Measurements from ENCODE around the gene CRISPLD2. TPM values are rescaled to one million over a fixed set of nuclear protein-coding genes. Genes with fewer than 3 reads are reported as not detected.

CRISPLD2 gene
- total RNA-seq, 2 donors from 2014 or later = 27.5 to 129 TPM

GRCh38 chr16:84818989-84819643 is 669 bp upstream of the CRISPLD2 start:
- peaks cover 11% of the 10 kb centered on the region for H3K4me1 ChIP-seq
- no peak for ATAC-seq
- intact Hi-C loops (cut with DNase I) = no loop called here
- WGBS, 2 donors = 23 to 50% methylated on average over 23 to 29 of the region's 29 CpGs
- TF ChIP-seq POLR2A (IDR thresholded peaks at IDR 0.05) (no peak), CTCF (IDR thresholded peaks at IDR 0.05) (no peak)
- no peak overlapping the region for H3K4me3 ChIP-seq
- no peak overlapping the region for H3K27ac ChIP-seq
- no peaks in the 10 kb centered on the region for H3K36me3 ChIP-seq (replicated peaks in 1 of 2; ENCODE audit: insufficient read depth in 1 of 2, low read depth in 2 of 2)
- no peaks in the 10 kb centered on the region for H3K9me3 ChIP-seq
- peaks cover 0 to 8% of the 10 kb centered on the region in 2 donors for H3K27me3 ChIP-seq
- no peak for DNase-seq

- Histone ChIP-seq H3K4me3 (no peak overlapping the region), H3K36me3 (replicated peaks in 1 of 2; ENCODE audit: insufficient read depth in 1 of 2, low read depth in 2 of 2) (no peaks in the 10 kb centered on the region), H3K27me3 (peaks cover 0 to 8% of the 10 kb centered on the region in 2 donors), H3K27ac (peak overlapping the region in 1 of 4 donors; percentile 6), H3K9me3 (no peaks in the 10 kb centered on the region), H3K4me1 (peaks cover 11% of the 10 kb centered on the region)
- no peak for ATAC-seq
- 44 to 49% methylated on average over 7 to 8 of the region's 8 CpGs for WGBS, 2 donors
- TF ChIP-seq POLR2A (IDR thresholded peaks at IDR 0.05) (no peak), CTCF (IDR thresholded peaks at IDR 0.05) (no peak)
- intact Hi-C loops (cut with DNase I) = no loop called here
- no peak for DNase-seq
Observed at GRCh38 chr16:84820305-84820684, 510 bp downstream of the CRISPLD2 start.

GRCh38 chr16:84820771-84821170 is 986 bp downstream of the CRISPLD2 start:
- DNase-seq = no peak
- H3K4me3 ChIP-seq = no peak overlapping the region
- peaks cover 11% of the 10 kb centered on the region for H3K4me1 ChIP-seq
- no peaks in the 10 kb centered on the region for H3K36me3 ChIP-seq (replicated peaks in 1 of 2; ENCODE audit: insufficient read depth in 1 of 2, low read depth in 2 of 2)
- TF ChIP-seq POLR2A (IDR thresholded peaks at IDR 0.05) = no peak
- TF ChIP-seq CTCF (IDR thresholded peaks at IDR 0.05) = no peak
- H3K27me3 ChIP-seq = peaks cover 0 to 8% of the 10 kb centered on the region in 2 donors
- ATAC-seq = no peak
- WGBS, 2 donors = 52 to 68% methylated on average over 4 to 12 of the region's 12 CpGs
- H3K9me3 ChIP-seq = no peaks in the 10 kb centered on the region
- H3K27ac ChIP-seq = peak overlapping the region in 1 of 4 donors; percentile 6
- intact Hi-C loops (cut with DNase I) = no loop called here

- Histone ChIP-seq H3K27ac (peak overlapping the region in 1 of 4 donors; percentile 6), H3K27me3 (peaks cover 0 to 8% of the 10 kb centered on the region in 2 donors), H3K9me3 (no peaks in the 10 kb centered on the region), H3K36me3 (replicated peaks in 1 of 2; ENCODE audit: insufficient read depth in 1 of 2, low read depth in 2 of 2) (no peaks in the 10 kb centered on the region), H3K4me1 (peaks cover 11% of the 10 kb centered on the region), H3K4me3 (no peak overlapping the region)
- ATAC-seq = no peak
- intact Hi-C loops (cut with DNase I) = no loop called here
- DNase-seq = no peak
- 86 to 87% methylated on average over 6 to 9 of the region's 9 CpGs for WGBS, 2 donors
- TF ChIP-seq CTCF (IDR thresholded peaks at IDR 0.05) = no peak
- TF ChIP-seq POLR2A (IDR thresholded peaks at IDR 0.05) = no peak
Observed at GRCh38 chr16:84821179-84821578, 1.4 kb downstream of the CRISPLD2 start.

All from body of pancreas (tissue), 4 donors.